NOMO-1 treated with dmso at 0.1 percent for 144 hours (cell line): ENCODE results near the gene NUP50.

Source experiments
- DNase-seq: peaks from one replicate; lab custom pipeline; 2025; ENCODE audit not compliant: unreplicated experiment; lab: John Stamatoyannopoulos, UW

The NUP50 gene

GRCh38 chr22:45192701-45193187, 29.0 kb downstream of the NUP50 start:
- no peak for DNase-seq

DNA sequence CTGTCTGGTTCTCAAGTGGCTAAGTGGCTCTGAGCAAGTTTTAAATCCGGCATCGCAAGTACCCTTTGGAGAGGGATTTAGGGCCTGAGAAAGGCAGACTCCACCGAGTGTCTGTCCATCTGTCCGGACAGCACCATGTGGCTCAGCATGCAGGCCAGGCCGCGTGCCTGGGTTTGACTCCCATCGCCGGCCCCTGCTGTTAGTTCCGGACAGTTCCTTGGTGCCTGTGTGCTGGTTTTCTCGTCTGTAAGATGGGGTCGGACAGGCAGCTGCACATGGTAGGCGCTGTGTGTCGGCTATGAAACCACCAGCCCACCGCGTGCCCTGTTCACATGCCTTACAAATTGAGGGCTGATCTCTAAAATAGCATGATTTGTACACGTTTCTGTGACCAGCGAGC, 31.0 kb downstream of the NUP50 start:
- no peak for DNase-seq

- DNase-seq: no peak
Observed at GRCh38 chr22:45195616-45196015, 31.9 kb downstream of the NUP50 start.

DNA sequence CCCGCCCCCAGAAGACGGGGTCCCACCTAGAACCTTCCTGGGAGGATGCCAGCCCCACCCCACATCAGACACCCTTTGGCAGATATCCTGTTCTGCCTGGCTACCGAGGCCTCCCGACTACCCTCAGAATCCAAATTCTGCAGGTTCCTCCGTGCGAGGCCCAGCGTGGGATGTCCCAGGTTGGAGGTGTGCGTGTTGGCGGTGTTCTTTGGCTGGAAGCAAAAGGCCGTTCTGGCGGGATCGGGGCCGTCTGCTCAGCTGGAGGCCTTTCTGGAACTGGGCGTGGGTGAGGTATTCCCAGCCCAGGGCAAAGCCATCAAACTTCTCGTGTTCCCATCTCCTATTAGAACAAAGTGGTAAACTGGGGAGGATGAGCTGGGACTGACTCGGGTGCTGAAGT, 32.6 kb downstream of the NUP50 start:
- DNase-seq: no peak

DNA sequence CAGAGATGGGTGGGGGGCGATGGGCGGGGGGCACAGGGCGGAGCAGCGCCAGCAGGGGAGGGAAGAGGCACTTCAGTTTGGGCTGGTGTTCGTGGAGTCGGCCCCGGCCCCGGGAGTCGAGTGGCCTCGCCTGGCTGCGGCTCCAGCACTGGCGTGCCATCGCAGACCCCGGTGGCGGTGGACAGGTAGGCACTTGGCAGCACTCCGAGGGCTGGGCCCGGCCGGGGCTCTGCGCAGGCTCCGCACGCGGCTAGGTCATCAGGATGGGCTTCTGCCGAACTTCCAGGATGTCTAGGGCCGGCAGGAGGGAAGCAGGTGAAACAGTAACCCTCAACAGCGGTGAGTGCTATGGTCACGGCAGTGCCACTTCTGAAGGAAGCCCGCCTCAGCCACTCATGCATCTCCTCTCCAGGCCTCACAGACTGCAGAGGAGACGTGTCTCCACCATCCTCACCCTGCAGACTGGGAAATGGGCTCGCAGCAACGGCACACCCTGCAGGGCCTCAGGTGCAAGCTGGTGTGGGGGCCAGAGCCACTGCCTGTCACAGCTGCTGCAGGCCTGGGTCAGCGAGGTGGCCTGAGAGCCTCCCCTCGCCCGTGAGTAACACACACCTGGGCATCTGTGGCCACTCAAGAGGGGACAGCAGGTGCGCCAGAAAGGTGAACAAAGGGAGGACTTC, 33.3 kb downstream of the NUP50 start:
- DNase-seq: no peak

DNA sequence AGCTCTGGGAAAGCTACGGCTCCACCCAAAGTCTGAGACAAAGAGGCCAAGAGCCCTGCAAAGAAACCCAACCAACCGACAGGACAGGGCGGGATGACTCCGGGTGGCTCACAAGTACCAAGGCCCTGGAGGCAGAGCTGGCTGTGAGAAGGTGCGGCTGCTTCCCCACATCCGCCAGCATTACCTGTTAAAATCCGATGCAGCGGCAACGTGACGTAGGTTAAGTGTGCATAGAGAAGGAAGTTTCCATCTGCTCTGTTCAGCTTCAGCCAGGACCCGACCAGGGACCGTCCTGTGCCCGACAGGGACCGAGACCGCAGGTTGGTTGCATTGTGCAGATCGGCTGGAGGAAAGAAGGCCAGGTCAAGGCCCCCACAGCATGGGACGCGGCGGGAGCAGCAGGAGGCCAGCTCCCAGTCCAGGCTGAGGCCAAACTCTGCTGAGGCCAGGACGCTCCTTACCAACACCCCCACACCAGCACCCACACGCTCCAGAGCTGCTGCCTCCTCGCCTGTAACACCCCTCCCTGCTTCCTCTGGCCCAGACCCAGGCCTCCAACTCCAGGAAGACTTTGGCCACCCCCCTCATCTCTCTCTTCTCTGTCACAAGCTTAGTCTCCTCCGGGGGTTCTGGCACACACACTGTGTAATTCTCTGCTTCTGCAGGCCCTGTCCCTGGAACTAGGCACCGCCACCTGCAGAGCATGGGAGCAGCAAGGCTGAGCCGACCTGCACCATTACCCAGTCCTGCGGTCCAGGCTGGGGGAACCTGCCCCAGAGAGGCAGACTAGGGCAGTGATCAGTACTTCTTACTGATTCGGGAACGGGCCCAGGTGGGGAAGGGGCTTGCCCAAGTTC, 34.1 kb downstream of the NUP50 start:
- no peak for DNase-seq

GRCh38 chr22:45198463-45198795, 34.7 kb downstream of the NUP50 start:
- DNase-seq: no peak

GRCh38 chr22:45199723-45200122, 36.0 kb downstream of the NUP50 start:
- no peak for DNase-seq

- no peak for DNase-seq
Observed at GRCh38 chr22:45200230-45200629, 36.5 kb downstream of the NUP50 start.

GRCh38 chr22:45200860-45201511, 37.3 kb downstream of the NUP50 start:
- no peak for DNase-seq

DNA sequence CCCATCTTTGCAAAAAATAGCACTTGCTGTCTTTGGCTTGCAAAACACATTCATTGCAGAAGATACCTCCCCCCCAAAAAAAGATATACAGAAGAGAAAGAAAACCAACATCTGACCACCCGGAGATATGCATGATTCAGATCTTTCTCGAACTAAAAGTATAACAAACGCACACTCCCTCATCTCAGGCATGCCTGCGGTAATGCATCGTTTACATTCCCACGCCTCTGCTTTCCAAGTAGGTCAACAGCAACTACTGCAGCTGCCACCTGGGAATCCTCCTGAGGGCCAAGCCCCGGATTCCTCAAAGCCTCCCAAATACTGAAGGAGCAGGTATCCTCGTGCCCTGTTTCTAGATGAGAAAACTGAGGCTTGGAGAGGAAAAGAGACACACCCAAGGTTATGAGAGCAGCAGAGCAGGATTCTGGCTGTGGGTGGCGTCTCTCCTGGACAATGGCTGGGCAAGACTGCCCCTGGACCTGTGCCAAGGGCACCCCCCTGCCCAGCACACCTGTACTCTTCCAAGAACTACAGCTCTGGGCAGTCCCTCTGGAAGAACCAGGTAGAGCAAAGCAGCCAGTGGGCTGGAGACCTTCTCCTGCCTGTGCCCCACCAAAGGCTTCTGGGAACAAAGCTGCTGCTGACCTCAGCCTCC, 38.1 kb downstream of the NUP50 start:
- DNase-seq: no peak

GRCh38 chr22:45202333-45203149, 38.8 kb downstream of the NUP50 start:
- no peak for DNase-seq

DNA sequence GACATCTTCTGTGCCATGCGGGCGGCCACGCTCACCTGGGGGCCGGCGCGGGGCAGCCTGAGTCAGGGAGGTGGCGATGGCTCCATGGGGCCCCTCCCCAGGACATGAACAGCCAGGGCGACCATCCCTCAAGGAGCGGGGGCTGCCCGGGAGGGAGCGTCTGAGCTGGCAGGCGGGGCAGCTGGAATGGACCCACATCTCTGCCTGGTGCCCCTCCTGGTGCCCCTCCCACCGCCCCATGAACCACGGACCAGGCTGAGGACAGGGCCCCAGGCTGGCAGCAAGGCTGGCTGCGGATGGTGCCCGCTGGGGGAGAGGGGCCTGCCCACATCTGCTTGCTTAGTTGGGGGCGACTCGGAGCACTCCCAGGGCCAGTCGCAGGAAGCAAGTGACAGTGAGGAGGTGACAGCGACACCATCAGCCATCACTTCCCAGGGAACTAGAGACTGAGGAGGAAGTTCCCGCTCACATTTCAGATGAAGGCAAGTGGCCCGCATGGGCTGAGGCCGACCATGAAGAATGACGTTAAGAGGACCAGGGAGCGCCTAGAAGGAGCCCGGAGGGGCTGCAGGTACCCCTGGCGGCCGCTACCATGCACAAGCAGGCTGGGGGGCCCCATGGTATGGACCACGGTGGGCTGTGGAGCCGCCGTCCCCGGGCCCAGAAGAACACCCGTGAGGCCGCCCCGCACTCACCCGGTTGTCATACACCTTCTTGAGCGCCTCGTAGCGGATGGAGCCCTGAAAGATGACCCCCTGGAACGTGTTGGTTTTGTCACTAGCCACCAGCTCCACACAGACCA, 39.6 kb downstream of the NUP50 start:
- DNase-seq: no peak

- DNase-seq: no peak
Observed at GRCh38 chr22:45204241-45204640, 40.5 kb downstream of the NUP50 start.

GRCh38 chr22:45204819-45205218, 41.1 kb downstream of the NUP50 start:
- no peak for DNase-seq

DNA sequence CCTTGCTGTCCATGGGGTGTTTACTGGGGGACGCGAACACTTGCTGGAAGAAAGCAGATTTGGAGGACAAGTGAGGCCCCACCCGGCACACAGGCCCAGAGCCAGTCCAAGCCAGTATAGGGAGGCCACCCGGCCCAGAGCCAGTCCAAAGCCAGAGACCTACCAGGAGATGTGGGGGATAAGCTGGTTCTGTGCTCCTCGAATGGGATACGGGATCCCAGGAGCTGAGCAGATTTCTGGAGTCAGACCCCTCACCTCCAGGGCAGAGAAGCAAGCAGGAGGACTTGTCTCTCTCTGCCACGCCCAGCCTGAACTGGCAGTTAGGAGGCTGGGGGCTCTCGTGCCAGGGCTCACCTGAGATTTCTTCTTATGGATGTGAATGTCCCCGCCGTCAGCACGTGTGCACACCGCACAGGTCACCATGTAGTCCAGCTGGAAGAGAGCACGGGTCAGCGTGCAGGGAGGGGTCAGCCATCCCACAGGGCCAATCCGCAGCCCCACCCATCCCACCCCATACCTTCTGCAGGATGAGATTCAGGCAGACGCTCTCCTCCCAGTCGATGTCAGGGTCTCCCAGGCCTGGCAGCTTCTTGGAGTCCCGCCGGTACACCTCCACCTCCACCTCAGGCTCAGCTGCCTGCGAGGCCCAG, 41.7 kb downstream of the NUP50 start:
- no peak for DNase-seq

GRCh38 chr22:45206233-45206632, 42.5 kb downstream of the NUP50 start:
- DNase-seq: no peak

DNA sequence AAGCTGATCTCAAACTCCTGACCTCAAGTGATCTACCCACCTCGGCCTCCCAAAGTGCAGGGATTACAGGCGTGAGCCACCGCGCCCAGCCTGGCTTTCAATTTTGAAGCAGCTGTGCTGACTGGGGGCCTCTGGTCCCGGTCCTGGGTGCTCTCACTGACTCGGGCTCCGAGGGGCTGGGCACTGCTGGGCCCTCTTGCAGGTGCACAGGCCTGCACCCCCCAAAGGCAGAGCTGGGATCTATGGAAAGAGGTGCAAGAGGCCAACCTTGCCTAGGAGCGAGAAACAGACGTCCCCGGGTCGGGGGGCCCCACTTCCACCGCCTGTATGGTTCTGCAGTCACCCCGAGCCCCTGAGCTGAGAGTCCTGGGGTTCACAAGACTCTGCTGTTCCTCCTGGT, 43.8 kb downstream of the NUP50 start:
- no peak for DNase-seq

DNA sequence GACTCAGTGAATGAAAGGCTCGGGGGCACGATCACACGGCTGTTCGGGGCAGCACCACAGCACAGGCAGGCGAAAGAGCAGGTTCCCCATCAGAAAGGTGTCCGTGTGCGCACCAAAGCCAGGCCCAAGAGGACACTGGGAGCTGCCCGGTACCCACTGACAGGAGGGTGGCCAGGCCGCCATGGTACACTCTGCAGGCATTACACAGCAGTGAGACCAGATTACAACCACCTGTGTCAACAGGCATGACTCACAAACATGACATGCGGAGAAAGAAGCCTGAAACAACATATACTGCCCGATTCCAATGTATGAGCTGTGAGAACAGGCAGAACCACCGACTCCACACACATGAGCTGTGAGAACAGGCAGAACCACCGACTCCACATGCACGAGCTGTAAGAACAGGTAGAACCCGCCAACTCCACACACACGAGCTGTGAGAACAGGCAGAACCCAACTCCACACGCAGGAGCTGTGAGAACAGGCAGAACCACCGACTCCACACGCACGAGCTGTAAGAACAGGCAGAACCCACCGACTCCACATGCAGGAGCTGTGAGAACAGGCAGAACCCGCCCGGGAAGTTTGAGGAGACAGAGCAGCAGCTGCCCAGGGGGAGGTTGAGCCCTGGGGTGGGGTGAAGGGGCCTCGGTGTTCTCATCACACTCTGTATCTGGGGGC, 44.4 kb downstream of the NUP50 start:
- DNase-seq: no peak
